Gastrocnemius medialis (tissue), 4 donors: Measurements from ENCODE around the gene VTI1B.

Source experiments
- CTCF ChIP-seq, 5 experiments: fragments of 450-650 bp in 3 of 5; fragments of 200-600 bp in 2 of 5; sonication (generic) in 2 of 5; IDR thresholded peaks in 4 of 5; conservative IDR thresholded peaks in 1 of 5; 1 replicate in 4 of 5; 2 replicates in 1 of 5; pipeline ENCODE4 v1.5.1; 2016 to 2019; ENCODE audit warnings: antibody characterized with exemption in 5 of 5, mild to moderate bottlenecking in 3 of 5, moderate library complexity in 3 of 5
- POLR2A ChIP-seq, 2 donors: fragments of 450-650 bp; IDR thresholded peaks; one replicate each; pipeline ENCODE4 v1.6.1; 2017; ENCODE audit warnings: antibody characterized with exemption in 2 of 2, mild to moderate bottlenecking in 2 of 2, moderate library complexity in 2 of 2

GRCh38 chr14:67705211-67705610, 30.8 kb upstream of the VTI1B start:
- no peak for TF ChIP-seq CTCF (IDR thresholded peaks at IDR 0.05 in 4 of 5, conservative IDR thresholded peaks at IDR 0.05 in 1 of 5)
- no peak for TF ChIP-seq POLR2A (IDR thresholded peaks at IDR 0.05)
